ENCODE measurements around the gene SCN2A.
"Not testable (repeated sequence)": the region's sequence is repeated elsewhere in the genome, so short reads cannot be mapped to it uniquely, and the experiment has no call there.

Gene SCN2A

DNA sequence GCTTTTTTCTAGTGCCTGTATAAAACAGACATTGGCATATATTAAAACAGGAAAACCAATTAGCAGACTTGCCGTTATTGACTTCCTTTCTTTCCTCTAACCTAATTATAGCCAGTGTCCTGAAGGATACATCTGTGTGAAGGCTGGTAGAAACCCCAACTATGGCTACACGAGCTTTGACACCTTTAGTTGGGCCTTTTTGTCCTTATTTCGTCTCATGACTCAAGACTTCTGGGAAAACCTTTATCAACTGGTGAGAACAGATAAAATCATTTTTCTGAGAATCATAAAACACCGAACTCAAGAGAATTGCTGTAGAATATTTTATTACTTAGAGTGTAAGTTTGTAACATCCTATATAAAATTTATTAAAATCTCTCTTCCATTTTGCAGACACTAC, 74.3 kb downstream of the SCN2A start:
- no peak for TF ChIP-seq CTCF (IDR thresholded peaks at IDR 0.05; ENCODE audit: borderline replicate concordance, control extremely low read depth, extremely low read depth, insufficient read depth, missing control alignments)
- in situ Hi-C loops (cut with MboI; ENCODE audit: low sequenced_read_pairs, unreplicated experiment), result no loop called here
- no peak for DNase-seq (ENCODE audit: low spot score)

GRCh38 chr2:165328272-165328671, 89.1 kb downstream of the SCN2A start:
- in situ Hi-C loops (cut with MboI; ENCODE audit: low sequenced_read_pairs, unreplicated experiment), result no loop called here
- TF ChIP-seq CTCF (IDR thresholded peaks at IDR 0.05; ENCODE audit: borderline replicate concordance, control extremely low read depth, extremely low read depth, insufficient read depth, missing control alignments), result no peak
- no peak for DNase-seq (ENCODE audit: low spot score)

DNA sequence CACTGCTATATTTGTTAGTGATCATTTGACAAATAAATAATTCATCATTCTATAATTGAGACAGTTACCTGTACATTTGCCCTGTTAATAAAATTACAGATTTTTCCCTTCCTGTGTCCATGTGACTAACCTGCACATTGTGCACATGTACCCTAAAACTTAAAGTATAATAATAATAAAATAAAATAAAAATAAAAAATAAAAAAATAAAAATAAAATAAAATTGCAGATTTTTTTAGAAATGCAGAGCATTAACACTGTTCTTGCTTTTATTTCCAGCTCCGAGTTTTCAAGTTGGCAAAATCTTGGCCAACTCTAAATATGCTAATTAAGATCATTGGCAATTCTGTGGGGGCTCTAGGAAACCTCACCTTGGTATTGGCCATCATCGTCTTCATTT, 105.1 kb downstream of the SCN2A start:
- in situ Hi-C loops (cut with MboI; ENCODE audit: low sequenced_read_pairs, unreplicated experiment); DNase-seq (ENCODE audit: low spot score): not testable (repeated sequence)

GRCh38 chr2:165348441-165348840, 109.2 kb downstream of the SCN2A start:
- DNase-seq (ENCODE audit: low spot score), result no peak
- in situ Hi-C loops (cut with MboI; ENCODE audit: low sequenced_read_pairs, unreplicated experiment), result no loop called here
- TF ChIP-seq CTCF (IDR thresholded peaks at IDR 0.05; ENCODE audit: borderline replicate concordance, control extremely low read depth, extremely low read depth, insufficient read depth, missing control alignments), result no peak

DNA sequence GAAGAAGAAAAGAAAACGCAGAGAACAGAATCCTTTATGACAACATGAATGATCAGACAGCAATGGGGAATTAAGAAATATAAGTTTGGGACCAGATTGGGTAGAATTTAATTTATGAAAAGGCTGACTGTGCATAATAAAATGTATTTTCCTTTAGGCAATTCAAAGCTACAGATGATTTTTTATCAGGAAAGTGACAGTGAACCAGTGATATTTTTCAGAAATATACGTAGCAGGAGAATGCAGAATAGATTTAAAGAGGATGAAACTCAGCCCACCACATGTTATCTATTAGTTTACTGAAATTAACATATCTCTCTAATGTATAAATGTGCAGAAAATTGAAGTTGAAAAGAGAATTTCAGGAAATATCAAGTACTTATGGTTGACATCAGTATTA, 110.0 kb downstream of the SCN2A start:
- DNase-seq (ENCODE audit: low spot score), result no peak
- TF ChIP-seq CTCF (IDR thresholded peaks at IDR 0.05; ENCODE audit: borderline replicate concordance, control extremely low read depth, extremely low read depth, insufficient read depth, missing control alignments), result no peak
- in situ Hi-C loops (cut with MboI; ENCODE audit: low sequenced_read_pairs, unreplicated experiment), result no loop called here

- no peak for DNase-seq (ENCODE audit: low spot score)
- in situ Hi-C loops (cut with MboI; ENCODE audit: low sequenced_read_pairs, unreplicated experiment), result no loop called here
- no peak for TF ChIP-seq CTCF (IDR thresholded peaks at IDR 0.05; ENCODE audit: borderline replicate concordance, control extremely low read depth, extremely low read depth, insufficient read depth, missing control alignments)
Measured at GRCh38 chr2:165357758-165358157, 118.5 kb downstream of the SCN2A start.

GRCh38 chr2:165361514-165361913, 122.3 kb downstream of the SCN2A start:
- in situ Hi-C loops (cut with MboI; ENCODE audit: low sequenced_read_pairs, unreplicated experiment), result no loop called here
- DNase-seq (ENCODE audit: low spot score), result no peak
- TF ChIP-seq CTCF (IDR thresholded peaks at IDR 0.05; ENCODE audit: borderline replicate concordance, control extremely low read depth, extremely low read depth, insufficient read depth, missing control alignments), result no peak
